ENCODE data around the gene NAPB. TPM values are rescaled to one million over a fixed set of nuclear protein-coding genes. Genes with fewer than 3 reads are reported as not detected.

NAPB gene
- 14.0 and 14.5 TPM in 2 replicates for total RNA-seq

GRCh38 chr20:23420943-23421931 is at the start of gene NAPB:
TSS of gene NAPB (minus strand) at chr20:23421488. CDS start at chr20:23421402, 86 bp downstream.

GRCh38 chr20:23452776-23453175 is 31.5 kb upstream of the NAPB start, which contains the start of gene CST11:
TSS of gene CST11 (minus strand) at chr20:23452876. CDS start at chr20:23452811, 65 bp downstream.

GRCh38 chr20:23361476-23362391 is 59.6 kb downstream of the NAPB start, which contains the start of gene GZF1:
TSS of gene GZF1 (plus strand) at chr20:23362182. CDS start at chr20:23364384, 2,202 bp downstream.

GRCh38 chr20:23350196-23350903 is 70.9 kb downstream of the NAPB start, which contains the start of gene NXT1:
TSS of gene NXT1 (plus strand) at chr20:23350791. CDS start at chr20:23354042, 3,251 bp downstream.

Other genes starting within 250 kb of the NAPB start
- 20.1 and 20.2 TPM in 2 replicates for gene NXT1, start 70.7 kb downstream of the NAPB start, total RNA-seq
- 22.6 and 25.5 TPM in 2 replicates for gene GZF1, start 59.3 kb downstream of the NAPB start, total RNA-seq
- not detected in 2 replicates for gene CSTL1, start 18.2 kb upstream of the NAPB start, total RNA-seq
- not detected in 2 replicates for gene CST11, start 31.4 kb upstream of the NAPB start, total RNA-seq
- not detected in 2 replicates for gene CST8, start 69.6 kb upstream of the NAPB start, total RNA-seq
- gene CST9L, start 147.0 kb upstream of the NAPB start, total RNA-seq = not detected in 2 replicates
- not detected in 2 replicates for gene CST9, start 184.4 kb upstream of the NAPB start, total RNA-seq
- gene CST3, start 216.5 kb upstream of the NAPB start, total RNA-seq = 306 and 317 TPM in 2 replicates